Activated CD4-positive, alpha-beta T cell treated with anti-CD3 and anti-CD28 coated beads for 24 hours (primary cell): ENCODE data around the gene SFXN2.
"Not testable (repeated sequence)": the region's sequence is repeated elsewhere in the genome, so short reads cannot be mapped to it uniquely, and the experiment has no call there.

ENCODE experiments used
- DNase-seq, 2 donors: peaks; one replicate each; pipeline ENCODE4 v3.0.0-alpha.2; 2020; ENCODE audit warnings: low read depth in 2 of 2

SFXN2 gene

GRCh38 chr10:102679596-102679995 lies 34.8 kb upstream of the SFXN2 start:
- DNase-seq, result no peak

- DNase-seq, result no peak
Measured at GRCh38 chr10:102681696-102682095, 32.7 kb upstream of the SFXN2 start.

- DNase-seq, result no peak
Measured at GRCh38 chr10:102682416-102682815, 32.0 kb upstream of the SFXN2 start.

GRCh38 chr10:102682981-102683380 lies 31.5 kb upstream of the SFXN2 start:
- no peak for DNase-seq

- no peak for DNase-seq
Measured at GRCh38 chr10:102683736-102684135, 30.7 kb upstream of the SFXN2 start.

- no peak for DNase-seq
Measured at GRCh38 chr10:102691285-102692066, 23.0 kb upstream of the SFXN2 start.

GRCh38 chr10:102695401-102695800 lies 19.0 kb upstream of the SFXN2 start:
- DNase-seq, result not testable (repeated sequence)

- DNase-seq, result no peak
Measured at GRCh38 chr10:102696736-102697135, 17.7 kb upstream of the SFXN2 start.

GRCh38 chr10:102698894-102699293 lies 15.5 kb upstream of the SFXN2 start:
- no peak for DNase-seq

GRCh38 chr10:102701272-102701671 lies 13.2 kb upstream of the SFXN2 start:
- no peak for DNase-seq

GRCh38 chr10:102701796-102702195 lies 12.6 kb upstream of the SFXN2 start:
- no peak for DNase-seq

GRCh38 chr10:102702742-102703141 lies 11.7 kb upstream of the SFXN2 start:
- no peak for DNase-seq

- no peak for DNase-seq
Measured at GRCh38 chr10:102704915-102705314, 9.5 kb upstream of the SFXN2 start.

- no peak for DNase-seq
Measured at GRCh38 chr10:102705531-102705930, 8.9 kb upstream of the SFXN2 start.

GRCh38 chr10:102710609-102711008 lies 3.8 kb upstream of the SFXN2 start:
- DNase-seq, result no peak

- DNase-seq, result no peak
Measured at GRCh38 chr10:102712089-102712488, 2.3 kb upstream of the SFXN2 start.

- no peak for DNase-seq
Measured at GRCh38 chr10:102712843-102713538, 1.4 kb upstream of the SFXN2 start.

GRCh38 chr10:102713539-102713813 lies 960 bp upstream of the SFXN2 start:
- peak in 1 of 2 donors; percentile 49 for DNase-seq

- DNase-seq, result peak; percentile 92 to 98
Measured at GRCh38 chr10:102713814-102714620, 419 bp upstream of the SFXN2 start, which contains the start of gene ARL3. ARL3 (minus strand) TSS chr10:102714397; CDS start chr10:102714275, 122 bp downstream.

- DNase-seq, result no peak
Measured at GRCh38 chr10:102715880-102716279, 1.4 kb downstream of the SFXN2 start.

- DNase-seq, result not testable (repeated sequence)
Measured at GRCh38 chr10:102716900-102717565, 2.6 kb downstream of the SFXN2 start.

- DNase-seq, result no peak
Measured at GRCh38 chr10:102718220-102718619, 3.8 kb downstream of the SFXN2 start.
